Heart left ventricle (tissue), 13 donors: ENCODE results near the gene CCDC33.

Source experiments
- POLR2A ChIP-seq, 2 donors: fragments of 450-650 bp; IDR thresholded peaks; one replicate each; pipeline ENCODE4 v1.6.1; 2017; ENCODE audit warnings: antibody characterized with exemption in 2 of 2, mild to moderate bottlenecking in 2 of 2, moderate library complexity in 2 of 2
- TF ChIP-seq, protein P1 (sequence below), 12 donors: fragments of 200-600 bp; sonication (generic) in 4 of 12; IDR thresholded peaks; one replicate each; pipeline versions ENCODE4 v1.5.0 to v1.8.0; 2018 to 2022; ENCODE audit warnings: antibody characterized with exemption in 12 of 12, mild to moderate bottlenecking in 5 of 12
- donor health status: ischemic (EF 13 %, LVEDD 7.1; RV severe dilation, severe dysfunction).
- donor health status: DM: no; HTN: yes; CAD: no.
- donor health status: DM: no; HTN: no; CAD: no.
- donor health status: ischemic (EF 25% LVEDD 6.9; RV normal size, moderate dysfunction).
- donor health status: ischemic (EF 25% LVEDD 5.7; RV mildly dilated, moderate dysfunction).
- donor health status: ischemic (EF 35%, LVEDD 5.7; RV mildly dilated, moderate dysfunction).
- donor health status: nonischemic (EF 11% LVEDD 7.7; RV severe dilation, severe dysfunction).
- donor health status: DM: yes; HTN: yes; CAD: no.
- donor health status: PGD.
- donor health status: ischemic (EF 29% LVEDD 5.4; RV normal size, mild dysfunction).
- donor health status: nonischemic (EF 23%, LVEDD 6.1; RV moderate dilation, normal function).

DNA sequence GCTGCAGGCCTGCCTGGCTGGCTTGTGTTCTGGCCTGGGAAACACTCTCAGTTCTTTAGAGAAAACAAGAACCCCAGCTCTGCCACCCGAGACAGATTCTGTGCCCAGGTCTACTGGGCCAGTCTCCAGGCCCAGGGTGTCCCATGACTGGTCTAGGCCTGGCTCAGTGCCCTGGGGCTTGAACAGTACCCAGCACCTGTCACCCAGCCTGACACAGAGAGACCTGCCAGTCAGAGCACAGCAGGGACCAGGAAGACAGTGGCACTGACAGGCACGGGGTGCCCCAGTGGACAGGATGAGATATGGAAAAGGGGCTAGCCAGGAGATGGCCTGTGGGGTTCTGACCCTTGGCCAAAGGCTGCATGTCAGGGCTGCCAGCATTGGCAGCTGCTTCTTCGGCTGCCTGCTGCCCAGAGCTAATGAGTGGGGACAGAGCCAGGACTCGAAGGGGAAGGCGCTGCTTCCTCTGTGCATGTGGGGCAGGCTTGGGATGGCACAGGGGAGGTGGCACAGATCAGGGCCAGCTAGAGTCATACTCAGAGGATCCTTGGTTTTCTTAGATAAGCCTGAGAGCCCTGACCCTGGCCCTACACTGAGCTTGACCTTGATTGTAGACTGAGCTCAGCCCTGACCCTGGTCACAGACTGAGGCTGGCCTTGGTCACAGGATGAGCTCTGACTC, 15.1 kb downstream of the CCDC33 start:
- TF ChIP-seq, protein P1, sequence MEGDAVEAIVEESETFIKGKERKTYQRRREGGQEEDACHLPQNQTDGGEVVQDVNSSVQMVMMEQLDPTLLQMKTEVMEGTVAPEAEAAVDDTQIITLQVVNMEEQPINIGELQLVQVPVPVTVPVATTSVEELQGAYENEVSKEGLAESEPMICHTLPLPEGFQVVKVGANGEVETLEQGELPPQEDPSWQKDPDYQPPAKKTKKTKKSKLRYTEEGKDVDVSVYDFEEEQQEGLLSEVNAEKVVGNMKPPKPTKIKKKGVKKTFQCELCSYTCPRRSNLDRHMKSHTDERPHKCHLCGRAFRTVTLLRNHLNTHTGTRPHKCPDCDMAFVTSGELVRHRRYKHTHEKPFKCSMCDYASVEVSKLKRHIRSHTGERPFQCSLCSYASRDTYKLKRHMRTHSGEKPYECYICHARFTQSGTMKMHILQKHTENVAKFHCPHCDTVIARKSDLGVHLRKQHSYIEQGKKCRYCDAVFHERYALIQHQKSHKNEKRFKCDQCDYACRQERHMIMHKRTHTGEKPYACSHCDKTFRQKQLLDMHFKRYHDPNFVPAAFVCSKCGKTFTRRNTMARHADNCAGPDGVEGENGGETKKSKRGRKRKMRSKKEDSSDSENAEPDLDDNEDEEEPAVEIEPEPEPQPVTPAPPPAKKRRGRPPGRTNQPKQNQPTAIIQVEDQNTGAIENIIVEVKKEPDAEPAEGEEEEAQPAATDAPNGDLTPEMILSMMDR (IDR thresholded peaks at IDR 0.05) = peak in 1 of 12 donors; percentile 3
- no peak for TF ChIP-seq POLR2A (IDR thresholded peaks at IDR 0.05)
